NCI-H2029 treated with DMSO at 0.1 percent for 48 hours (cell line): ENCODE measurements around the gene SLC24A4.

Experiments
- DNase-seq: peaks from one replicate; lab custom pipeline; 2025; lab: John Stamatoyannopoulos, UW

SLC24A4 gene, protein sequence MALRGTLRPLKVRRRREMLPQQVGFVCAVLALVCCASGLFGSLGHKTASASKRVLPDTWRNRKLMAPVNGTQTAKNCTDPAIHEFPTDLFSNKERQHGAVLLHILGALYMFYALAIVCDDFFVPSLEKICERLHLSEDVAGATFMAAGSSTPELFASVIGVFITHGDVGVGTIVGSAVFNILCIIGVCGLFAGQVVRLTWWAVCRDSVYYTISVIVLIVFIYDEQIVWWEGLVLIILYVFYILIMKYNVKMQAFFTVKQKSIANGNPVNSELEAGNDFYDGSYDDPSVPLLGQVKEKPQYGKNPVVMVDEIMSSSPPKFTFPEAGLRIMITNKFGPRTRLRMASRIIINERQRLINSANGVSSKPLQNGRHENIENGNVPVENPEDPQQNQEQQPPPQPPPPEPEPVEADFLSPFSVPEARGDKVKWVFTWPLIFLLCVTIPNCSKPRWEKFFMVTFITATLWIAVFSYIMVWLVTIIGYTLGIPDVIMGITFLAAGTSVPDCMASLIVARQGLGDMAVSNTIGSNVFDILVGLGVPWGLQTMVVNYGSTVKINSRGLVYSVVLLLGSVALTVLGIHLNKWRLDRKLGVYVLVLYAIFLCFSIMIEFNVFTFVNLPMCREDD

DNA sequence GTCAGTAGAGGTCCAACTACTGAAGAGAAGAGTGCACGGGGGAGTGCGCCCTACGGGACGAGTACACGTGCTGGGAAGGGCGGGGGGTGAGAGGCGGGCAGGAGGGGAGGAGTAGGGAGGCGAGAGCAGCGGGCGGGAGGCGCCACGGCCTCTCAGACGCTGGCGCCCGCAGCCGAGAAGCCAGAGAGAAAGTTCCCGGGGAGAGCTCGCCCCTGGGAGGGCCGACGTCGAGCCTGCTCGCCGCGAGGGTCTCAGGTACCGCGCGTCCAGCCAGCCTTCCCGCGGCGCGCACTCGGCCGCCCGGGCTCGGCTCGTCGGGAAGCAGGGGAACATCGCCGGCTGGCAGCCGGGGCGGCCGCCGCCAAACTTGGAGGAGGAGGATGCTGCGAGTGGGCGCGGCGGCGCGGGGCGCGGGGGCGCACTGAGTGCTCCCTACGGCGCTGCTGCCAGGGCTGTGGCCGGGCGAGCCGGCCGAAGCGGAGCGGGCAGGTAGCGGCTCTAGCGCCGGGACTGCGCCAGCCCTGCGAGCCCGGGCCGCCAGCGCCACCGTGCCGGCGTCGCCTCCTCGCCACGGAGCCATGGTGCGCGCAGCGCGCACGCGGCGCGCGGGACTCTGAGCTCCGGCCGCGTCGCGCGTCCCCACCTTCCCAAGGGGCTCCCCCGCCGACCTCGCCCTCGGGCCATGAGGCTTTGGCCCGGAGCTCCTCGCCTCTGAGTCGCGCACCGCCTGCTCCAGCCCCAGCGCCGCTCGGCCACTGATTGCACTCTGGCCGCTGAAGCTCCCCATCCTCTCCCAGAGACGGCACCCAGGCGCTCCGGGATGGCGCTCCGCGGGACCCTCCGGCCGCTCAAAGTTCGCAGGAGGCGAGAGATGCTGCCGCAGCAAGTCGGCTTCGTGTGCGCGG, at the start of gene SLC24A4:
SLC24A4 (plus strand) TSS at position 155 of the 905 bp plus-strand sequence; CDS start at position 821, 666 bp downstream.
- DNase-seq: no peak

DNA sequence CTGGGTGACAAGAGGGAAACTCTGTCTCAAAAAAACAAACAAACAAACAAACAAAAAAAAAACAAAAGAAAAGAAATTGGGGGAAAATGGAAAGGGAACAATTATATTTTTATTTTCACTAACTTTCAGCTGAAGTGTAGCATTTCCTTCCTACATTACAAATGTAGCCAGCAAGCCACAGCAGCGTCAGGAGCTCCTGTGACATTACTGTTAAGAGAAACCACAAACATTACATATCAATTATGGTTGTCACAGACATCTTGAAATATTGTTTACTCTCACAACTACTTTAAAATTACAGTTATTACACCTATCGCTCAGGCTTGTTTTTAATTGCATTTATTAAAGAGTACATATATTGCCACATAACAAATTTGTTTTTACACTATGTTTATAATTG, 49.8 kb upstream of the SLC24A4 start:
- no peak for DNase-seq

DNA sequence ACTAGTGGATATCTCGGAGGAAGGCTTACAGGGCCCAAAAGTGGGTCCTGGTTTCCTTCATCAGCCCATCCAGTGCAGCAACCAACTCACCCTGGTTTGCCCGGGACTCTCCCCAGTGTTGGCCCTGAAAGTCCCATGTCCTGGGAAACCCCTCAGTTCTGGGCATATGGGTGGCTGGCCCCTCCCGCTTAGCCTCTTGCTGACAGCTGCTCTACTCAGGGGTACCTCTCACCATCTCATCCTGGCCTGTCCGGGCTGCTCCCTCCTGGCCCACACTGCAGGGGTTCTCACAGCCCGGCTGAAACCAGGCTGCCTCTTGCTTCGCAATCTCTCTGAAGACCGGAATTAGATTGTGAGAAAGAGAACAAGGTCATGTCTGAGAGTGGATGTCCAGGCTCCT, 48.9 kb upstream of the SLC24A4 start:
- DNase-seq: no peak

DNA sequence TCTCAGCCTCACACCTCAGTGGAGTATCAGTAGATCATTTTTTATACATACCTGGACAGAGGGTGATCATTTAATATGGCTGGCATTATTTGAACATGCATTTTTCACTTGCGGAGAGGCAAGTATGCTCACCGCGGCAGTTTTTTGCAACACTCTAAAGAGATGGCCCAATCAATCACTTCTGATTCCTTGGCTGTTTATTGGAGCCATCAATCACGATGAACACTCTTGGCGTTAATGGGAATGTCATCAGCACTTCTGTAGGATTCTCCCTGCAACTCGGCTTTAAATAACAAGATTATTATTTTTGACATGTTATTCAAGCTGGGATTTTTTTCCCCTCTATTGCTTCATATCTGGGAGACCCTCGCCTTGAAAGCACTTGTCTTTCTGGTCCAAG, 46.9 kb upstream of the SLC24A4 start:
- no peak for DNase-seq

DNA sequence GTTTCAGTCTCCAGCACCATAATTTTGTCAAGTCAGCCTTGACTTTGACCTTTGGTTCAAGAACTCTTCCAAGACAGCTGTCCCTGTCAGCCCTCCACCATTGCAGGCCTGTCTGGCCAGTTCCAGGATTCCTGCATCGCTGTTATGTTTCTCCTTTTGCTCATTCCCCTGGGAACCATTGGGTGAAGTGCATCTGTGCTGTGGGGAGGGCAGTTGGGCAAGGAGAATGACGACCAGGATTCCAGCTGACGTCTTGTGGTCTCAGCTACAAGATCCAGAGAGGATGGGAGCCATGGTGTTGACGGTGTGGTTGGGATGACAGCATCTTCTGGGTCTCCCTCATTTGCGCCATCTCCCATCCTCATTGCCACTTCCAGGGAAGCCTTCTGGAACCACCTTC, 45.9 kb upstream of the SLC24A4 start:
- DNase-seq: no peak

DNA sequence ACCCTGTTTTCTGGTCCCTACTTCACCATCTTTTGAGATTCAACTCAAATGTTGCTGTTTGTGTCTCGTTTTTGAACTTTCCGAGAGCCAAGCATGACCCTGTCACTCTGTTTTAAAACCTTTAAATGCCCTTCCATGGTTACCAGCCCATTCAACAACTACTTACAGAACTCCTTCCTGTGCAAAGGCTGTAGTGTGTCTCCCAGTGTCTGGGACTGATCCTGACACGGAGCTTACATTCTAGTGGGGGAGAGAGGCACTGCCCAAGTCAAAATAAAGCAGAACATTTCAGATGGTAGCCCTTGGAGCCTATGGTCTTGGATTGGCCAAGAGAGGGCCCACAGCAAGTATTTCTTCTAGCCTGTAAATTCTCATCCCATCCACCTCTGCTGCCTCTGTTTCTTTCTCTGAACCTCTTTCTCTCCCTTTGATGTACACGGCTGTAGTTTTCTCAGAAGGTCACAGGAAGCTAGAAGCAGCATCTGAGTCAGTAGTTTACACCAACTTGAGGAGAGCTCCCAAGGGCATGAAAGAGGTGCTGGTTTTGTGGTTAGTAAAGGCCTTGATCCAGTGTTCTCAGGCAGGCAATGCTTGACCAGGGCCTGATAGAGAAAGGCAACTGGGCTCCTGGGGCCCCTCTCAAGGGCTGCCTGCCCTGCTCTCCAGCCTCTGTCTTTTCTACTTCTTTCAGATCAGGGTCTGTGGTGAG, 42.3 kb upstream of the SLC24A4 start:
- no peak for DNase-seq

DNA sequence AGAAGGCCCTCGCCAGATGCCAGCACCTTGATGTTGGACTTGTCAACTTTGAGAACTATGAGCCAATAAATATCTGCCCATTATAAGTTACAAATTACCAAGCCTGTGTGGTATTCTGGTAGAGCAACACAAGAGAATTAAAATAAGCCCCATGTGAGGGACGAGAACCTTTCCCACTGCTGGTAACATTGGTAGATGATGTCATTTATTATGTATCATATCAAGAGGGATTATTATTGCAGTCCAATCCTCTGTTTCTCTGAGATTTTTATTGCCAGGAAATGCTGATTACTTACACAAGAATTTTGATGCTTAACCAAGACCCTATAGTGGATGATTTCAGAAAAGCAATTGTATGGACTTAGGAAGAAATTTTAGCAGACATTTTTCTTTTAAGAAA, 40.3 kb upstream of the SLC24A4 start:
- DNase-seq: no peak

DNA sequence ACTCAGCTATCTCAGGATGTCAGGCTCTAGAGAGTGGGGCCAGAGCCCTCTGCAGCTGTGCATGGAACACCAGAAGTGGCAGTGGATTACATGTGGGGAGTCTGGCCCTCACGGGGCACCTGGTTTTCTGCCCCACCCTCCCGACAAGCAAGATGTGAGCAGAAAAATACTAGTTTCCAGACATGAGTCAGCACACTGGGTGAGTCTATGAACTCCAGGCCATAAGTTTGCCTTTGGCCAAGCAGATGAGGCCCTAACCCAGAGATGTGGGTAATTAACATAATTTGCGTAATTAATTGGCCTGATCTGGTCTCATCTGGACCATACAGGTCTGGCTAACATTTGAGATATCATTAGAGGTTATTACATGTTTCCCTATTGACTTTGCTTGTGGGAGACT, 37.7 kb upstream of the SLC24A4 start:
- DNase-seq: no peak

DNA sequence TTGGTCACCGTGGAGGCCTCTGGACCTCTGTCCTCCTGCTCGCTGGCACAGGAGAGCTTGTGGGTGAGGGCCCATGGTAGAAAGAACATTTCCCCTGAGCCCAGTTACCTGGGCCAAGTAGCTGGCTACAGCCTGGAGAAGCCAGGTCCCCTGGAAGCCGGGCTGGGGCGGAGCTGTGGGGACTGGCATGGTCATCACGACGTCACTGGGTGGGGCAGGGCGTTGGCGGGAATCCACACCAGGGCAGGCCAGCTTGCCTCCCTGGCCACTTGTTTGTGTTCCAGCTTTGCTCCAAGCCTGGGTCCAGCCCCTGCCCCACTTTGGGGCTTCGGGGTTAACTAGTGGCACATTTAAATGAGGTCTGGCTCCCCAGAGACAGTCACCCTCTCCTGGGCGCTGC, 35.0 kb upstream of the SLC24A4 start:
- DNase-seq: no peak

DNA sequence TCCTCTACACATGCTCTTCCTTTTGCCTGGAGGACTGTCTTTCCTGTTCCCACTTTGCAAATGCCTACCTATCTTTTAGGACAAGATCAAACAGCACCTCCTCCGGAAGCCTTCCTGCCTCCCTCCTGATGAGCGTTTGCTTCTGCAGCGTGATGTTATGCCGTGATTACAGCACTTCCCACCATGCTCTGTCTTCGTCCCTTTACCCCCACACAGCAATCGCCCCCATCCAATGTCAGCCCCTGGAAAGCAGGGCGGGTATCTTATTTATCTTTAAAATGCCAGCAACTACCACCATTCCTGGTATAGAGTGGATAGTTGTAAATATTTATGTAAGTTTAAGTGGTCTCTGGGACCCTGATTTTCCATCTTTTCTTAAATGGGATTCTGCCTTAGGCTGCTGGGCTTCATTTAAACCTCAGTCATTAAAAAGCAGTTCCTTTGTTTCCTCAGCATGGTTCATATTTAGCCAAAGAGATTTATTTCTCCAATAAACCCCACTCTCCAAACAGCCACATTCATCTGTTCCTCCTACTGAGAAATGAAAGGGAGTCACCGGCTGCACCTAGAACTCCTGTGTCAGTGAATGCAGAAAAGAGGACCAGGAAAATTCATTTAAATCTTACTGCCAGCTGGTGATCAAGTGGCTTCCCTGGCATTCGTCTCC, 33.8 kb upstream of the SLC24A4 start:
- no peak for DNase-seq

DNA sequence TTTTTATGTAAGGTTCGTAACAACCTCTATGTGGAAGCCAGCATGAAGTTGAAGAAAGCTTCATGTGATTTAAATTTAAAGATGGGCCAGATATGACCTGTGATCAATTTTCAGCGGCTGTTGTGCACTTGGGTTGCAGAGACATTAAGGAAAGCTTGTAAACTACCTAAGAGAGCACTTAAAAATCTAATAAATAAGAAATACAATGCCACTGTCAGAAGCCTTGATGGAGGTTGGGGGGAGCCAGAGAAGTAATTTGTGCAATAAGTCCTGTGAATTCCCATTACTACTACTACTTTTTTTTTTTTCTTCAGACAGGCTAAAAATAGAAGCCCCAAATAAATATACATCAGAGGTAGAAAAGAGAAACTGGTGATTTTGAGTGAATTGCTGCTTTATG, 30.3 kb upstream of the SLC24A4 start:
- no peak for DNase-seq

DNA sequence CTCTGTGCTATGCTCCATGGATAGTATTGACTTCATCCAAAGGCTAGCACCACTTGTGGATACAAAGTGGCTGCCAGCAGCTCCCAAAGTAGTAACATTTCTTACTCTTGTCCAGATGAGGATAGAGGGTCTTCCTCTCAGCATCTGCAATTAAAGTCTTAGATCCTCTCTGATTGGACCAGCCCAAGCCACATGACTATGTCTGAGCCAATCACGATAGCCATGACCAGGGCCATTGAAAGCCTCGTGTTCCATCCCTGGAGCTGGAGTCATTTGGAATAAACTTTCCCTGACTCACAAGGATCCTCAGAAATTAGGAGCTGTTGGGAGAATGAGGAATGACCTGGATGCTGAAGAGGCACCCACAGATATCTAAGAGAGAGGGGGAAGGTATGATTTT, 28.5 kb upstream of the SLC24A4 start:
- no peak for DNase-seq

DNA sequence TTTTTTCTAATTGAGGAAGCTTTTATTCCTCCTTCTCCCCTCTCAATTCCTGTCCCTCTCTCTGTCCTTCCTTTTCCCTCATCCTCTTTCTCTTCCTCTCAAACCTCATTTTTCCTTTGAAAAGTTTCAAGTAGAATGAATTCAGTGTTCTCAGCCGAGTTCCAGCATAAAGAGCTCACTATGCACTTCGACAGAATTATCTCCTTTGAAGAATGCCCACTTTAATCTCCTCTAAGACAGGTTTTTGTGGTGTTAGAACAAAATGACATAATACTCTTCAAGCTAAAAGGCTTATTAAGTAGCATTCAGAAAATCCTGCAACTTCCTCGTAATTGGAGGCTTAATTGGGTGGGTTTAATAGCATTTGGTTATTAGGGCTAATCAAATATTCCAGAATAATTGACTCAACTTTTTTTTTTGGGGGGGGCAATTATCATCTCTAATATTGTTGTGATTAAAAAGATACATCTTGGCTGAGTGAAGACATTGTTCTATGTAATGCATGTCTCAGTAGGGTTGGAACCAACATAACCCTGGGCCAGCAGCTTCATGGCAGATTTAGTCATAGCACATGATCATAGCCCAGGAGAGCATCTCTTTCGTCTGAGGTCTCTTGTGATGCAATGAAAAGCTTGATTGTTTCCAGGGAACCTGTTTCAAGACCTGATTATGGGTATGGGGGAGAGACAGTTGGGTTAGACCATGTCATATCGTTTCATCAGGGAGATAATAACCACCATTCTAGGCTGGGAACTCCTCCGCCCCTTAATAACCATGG, 25.0 kb upstream of the SLC24A4 start:
- DNase-seq: no peak

DNA sequence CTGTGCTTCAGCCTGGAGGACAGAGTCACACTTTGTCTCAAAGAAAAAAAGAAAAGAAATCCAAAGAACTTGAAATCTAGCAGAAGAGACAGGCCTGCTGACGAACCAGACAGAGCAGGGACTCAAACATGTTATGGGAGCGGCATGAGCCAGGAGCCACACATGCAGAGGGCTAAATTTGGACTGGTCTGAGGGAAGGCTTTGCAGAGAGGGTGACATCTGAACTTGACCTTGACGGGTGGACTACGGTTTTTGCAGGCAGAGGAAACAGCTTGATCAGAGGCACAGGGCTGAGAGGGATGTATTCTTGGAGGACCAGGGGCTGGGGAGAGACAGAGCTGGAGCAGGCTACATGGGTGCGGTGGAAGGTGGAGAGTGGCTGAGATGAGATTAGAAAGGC, 20.5 kb upstream of the SLC24A4 start:
- no peak for DNase-seq

DNA sequence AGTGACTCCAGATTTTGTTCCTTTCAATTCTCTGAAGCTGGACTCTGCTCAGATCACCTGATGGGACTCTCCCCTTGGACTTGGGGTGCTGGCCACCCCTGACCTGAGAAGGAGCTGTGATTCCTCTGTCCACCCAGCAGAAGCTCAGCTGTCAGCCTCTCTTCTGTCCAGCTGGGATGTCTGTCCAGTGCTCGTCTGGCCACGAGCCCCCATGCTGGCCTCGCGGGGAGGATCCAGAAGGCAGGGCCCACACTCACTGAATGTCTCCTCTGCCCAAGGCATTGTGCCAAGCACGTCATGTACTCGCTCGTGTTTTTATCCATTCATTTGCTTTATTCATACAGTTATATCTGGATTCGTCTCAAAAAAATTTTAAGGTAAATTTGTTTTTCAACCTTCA, 14.2 kb upstream of the SLC24A4 start:
- DNase-seq: no peak

DNA sequence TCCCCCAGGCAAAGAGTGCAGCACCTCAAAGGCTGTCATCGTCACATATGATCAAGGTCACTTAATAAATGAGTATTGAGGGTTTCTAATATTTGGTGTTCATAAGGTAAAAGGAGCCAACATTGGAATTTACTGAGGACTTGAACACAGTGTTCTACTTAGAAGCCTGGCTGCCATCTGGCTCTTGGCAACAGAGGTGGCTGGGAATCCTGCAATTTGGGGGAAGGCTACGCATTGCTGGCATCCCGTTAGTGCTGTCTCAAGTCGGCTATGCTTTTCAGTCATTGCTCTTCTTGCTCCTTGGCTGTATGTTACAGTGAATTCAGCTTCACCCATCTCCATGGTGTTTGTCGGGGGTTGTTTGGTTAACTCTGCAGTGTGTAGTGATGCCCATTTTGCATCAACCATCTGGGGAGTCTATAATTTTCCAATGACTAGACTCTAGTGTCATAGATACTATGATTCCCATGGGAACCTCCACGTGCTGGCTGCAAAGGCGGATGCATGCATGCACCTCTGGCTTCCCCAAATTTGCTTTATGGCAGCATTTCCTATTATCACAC, 12.9 kb upstream of the SLC24A4 start:
- DNase-seq: no peak

DNA sequence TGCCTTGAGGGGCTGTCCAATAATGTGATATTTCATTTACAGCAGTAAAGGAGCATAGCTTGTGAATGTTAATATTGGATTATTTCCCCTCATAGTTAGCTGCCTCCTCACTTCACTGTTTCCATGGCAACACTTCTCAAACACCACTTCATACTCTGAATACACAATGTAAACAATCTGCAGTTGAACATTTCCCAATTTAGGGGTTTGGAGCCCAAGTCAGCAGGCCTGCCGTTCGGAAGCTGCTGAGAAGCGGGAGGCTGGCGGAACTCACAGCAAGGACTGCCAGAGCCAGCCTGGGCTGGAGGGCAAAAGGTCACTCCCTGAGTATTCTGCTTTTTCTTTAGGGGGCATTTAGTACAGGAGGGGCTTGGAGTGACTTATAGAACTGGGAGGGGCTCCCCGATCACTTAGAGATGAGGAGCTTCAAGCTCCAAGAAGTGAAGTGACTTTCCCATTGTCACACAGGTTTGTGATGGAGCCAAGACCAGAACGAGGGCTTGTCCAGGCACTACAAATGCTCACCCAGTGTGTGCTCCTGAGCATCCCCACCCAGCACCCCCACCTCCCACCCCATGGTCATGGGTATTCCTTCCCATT, 12.1 kb upstream of the SLC24A4 start:
- no peak for DNase-seq

DNA sequence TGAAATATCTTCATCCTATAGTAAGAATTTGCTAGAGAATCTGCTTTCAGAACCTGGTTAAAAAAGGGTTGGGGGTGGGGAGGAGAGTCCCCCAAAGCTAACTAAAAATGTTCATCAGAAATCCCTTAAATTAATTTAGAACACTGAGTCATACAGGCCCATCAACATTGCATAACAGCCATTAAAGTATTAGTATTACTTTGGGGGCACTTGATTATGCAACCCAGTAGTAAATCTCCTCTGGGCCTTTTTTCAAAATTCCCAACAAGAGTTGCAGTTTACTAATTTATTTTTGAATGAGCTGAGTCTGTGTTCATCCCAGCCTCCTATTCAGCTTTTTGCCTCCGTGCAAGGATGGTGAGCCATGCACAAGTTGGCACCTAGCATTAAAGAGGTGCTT, 8.8 kb upstream of the SLC24A4 start:
- no peak for DNase-seq

DNA sequence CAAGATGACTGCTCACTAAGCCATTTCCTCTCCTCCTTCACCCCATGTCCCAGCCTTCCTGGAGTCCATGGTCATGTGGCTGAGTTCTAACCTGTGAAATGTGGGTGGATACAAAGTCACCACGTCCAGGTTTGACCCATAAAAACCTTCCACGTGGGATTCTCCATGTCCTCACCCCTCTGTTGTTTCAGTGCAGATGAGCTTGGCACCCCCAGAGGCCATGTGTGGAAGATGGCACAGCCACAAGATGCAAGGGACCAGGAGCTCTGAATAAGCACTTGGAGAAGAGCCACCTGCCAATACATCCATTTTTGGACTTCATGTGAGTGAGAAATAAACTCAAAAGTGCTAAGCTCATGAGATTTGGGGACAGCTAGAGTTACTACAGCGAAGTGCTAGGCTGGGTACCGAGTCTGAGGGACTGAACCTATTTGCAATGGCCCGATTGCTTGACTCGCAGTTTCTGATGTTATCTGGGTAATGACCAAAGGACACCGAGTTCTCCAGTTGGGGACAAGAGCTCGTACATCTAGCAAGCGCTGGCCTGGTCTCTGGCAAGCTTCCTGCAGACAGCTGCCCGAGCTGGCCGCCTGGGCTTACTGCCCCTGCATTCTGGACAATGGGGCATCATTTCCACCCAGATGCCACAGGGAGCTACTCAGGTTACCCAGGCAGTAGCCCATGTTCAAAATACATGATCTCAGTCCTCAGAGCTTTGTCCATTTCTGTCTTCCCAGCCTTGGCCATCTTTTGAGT, 7.7 kb upstream of the SLC24A4 start:
- no peak for DNase-seq
